OCI-LY3 (cell line): ENCODE results near the gene KIZ.

Experiments
- EZH2phosphoT487 ChIP-seq: fragments of 200-600 bp; shearing (Covaris generic); IDR thresholded peaks from 2 replicates; pipeline ENCODE4 v1.6.1; 2018; ENCODE audit warnings: antibody characterized with exemption, mixed run types, low read depth
- TF ChIP-seq, protein P1 (sequence below): fragments of 200-600, 300-600 bp; sonication (generic); IDR thresholded peaks from 2 replicates; pipeline ENCODE4 v1.5.1; 2014; ENCODE audit warnings: antibody characterized with exemption, low read length, low read depth

DNA sequence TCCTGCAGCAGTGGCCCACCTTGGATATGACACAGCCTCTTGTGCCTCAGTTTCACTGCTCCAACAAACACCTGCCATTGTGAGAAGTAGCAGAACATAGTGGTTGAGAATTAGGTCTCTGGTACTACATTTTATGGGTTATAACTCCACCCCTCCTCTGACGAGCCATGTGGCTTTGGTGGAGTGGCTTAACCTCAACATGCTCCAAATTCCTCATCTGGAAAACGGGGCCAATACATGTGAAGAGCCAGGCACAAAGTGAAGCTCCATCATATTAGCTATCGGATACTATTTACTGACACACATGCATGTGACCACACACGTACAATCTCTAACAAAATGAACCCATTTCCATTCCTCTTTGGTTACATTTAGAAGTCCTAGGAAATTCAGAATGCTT is 8.4 kb upstream of the KIZ start:
- no peak for TF ChIP-seq EZH2phosphoT487
- TF ChIP-seq, protein P1, sequence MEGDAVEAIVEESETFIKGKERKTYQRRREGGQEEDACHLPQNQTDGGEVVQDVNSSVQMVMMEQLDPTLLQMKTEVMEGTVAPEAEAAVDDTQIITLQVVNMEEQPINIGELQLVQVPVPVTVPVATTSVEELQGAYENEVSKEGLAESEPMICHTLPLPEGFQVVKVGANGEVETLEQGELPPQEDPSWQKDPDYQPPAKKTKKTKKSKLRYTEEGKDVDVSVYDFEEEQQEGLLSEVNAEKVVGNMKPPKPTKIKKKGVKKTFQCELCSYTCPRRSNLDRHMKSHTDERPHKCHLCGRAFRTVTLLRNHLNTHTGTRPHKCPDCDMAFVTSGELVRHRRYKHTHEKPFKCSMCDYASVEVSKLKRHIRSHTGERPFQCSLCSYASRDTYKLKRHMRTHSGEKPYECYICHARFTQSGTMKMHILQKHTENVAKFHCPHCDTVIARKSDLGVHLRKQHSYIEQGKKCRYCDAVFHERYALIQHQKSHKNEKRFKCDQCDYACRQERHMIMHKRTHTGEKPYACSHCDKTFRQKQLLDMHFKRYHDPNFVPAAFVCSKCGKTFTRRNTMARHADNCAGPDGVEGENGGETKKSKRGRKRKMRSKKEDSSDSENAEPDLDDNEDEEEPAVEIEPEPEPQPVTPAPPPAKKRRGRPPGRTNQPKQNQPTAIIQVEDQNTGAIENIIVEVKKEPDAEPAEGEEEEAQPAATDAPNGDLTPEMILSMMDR, result no peak
